HEK293T (cell line): ENCODE results near the gene LRP5.

ENCODE experiments used
- CTCF ChIA-PET: fragments of 350-600 bp; formaldehyde crosslinking; extraction: SDS; loops from one replicate; lab custom pipeline; 2021; ENCODE audit warnings: antibody characterized with exemption, inconsistent platforms; lab: Yijun Ruan, JAX
- POLR2A ChIA-PET: fragments of 350-600 bp; formaldehyde crosslinking; extraction: SDS; loops from one replicate; lab custom pipeline; 2020; ENCODE audit warnings: antibody characterized with exemption, inconsistent platforms; lab: Yijun Ruan, JAX
- DNase-seq: peaks from one replicate; pipeline ENCODE4 v3.0.0; 2012; ENCODE audit warnings: mixed read lengths; ENCODE audit errors: extremely low spot score
- ARNT ChIP-seq: fragments of 450-650 bp; IDR thresholded peaks from 2 replicates; pipeline ENCODE4 v1.6.1; 2017; ENCODE audit warnings: mild to moderate bottlenecking
- BHLHE40 ChIP-seq: fragments of 450-650 bp; IDR thresholded peaks from 2 replicates; pipeline ENCODE4 v1.6.1; 2016; ENCODE audit warnings: mild to moderate bottlenecking, moderate library complexity, borderline replicate concordance
- CTBP1 ChIP-seq: fragments of 450-650 bp; IDR thresholded peaks from 2 replicates; pipeline ENCODE4 v1.6.1; 2016; ENCODE audit warnings: borderline replicate concordance
- ELF4 ChIP-seq: fragments of 450-650 bp; IDR thresholded peaks from 2 replicates; pipeline ENCODE4 v1.6.1; 2017; ENCODE audit warnings: antibody characterized with exemption
- FOXA1 ChIP-seq: fragments of 450-650 bp; IDR thresholded peaks from 2 replicates; pipeline ENCODE4 v1.6.1; 2016; ENCODE audit warnings: mild to moderate bottlenecking
- FOXK2 ChIP-seq: fragments of 450-650 bp; IDR thresholded peaks from 2 replicates; pipeline ENCODE4 v1.6.1; 2016; ENCODE audit warnings: mild to moderate bottlenecking
- FOXM1 ChIP-seq: fragments of 450-650 bp; IDR thresholded peaks from 2 replicates; pipeline ENCODE4 v1.6.1; 2017; ENCODE audit warnings: mild to moderate bottlenecking, borderline replicate concordance
- HDGF ChIP-seq: fragments of 450-650 bp; IDR thresholded peaks from 2 replicates; pipeline ENCODE4 v1.6.1; 2017; ENCODE audit warnings: antibody characterized with exemption, borderline replicate concordance
- L3MBTL2 ChIP-seq: fragments of 450-650 bp; conservative IDR thresholded peaks from 2 replicates; pipeline ENCODE4 v1.6.1; 2016; ENCODE audit warnings: mild to moderate bottlenecking
- LEF1 ChIP-seq: fragments of 450-650 bp; IDR thresholded peaks from 2 replicates; pipeline ENCODE4 v1.6.1; 2017; ENCODE audit warnings: mild to moderate bottlenecking, borderline replicate concordance
- NFRKB ChIP-seq: fragments of 450-650 bp; IDR thresholded peaks from 2 replicates; pipeline ENCODE4 v1.6.1; 2016; ENCODE audit warnings: mild to moderate bottlenecking, moderate library complexity
- PKNOX1 ChIP-seq: fragments of 450-650 bp; IDR thresholded peaks from 2 replicates; pipeline ENCODE4 v1.6.1; 2016
- SP1 ChIP-seq: fragments of 450-650 bp; IDR thresholded peaks from 2 replicates; pipeline ENCODE4 v1.6.1; 2017
- SUZ12 ChIP-seq: fragments of 450-650 bp; IDR thresholded peaks from 2 replicates; pipeline ENCODE4 v1.6.1; 2016; ENCODE audit warnings: mild to moderate bottlenecking
- TARDBP ChIP-seq: fragments of 450-650 bp; IDR thresholded peaks from 2 replicates; pipeline ENCODE4 v1.6.1; 2016
- ZNF384 ChIP-seq: fragments of 450-650 bp; IDR thresholded peaks from 2 replicates; pipeline ENCODE4 v1.6.1; 2016

The LRP5 gene

GRCh38 chr11:68345776-68346461 lies 33.5 kb downstream of the LRP5 start:
- no peak for DNase-seq
- no peak for TF ChIP-seq ZNF384
- POLR2A ChIA-PET, result no interaction called here
- CTCF ChIA-PET, result no interaction called here

- POLR2A ChIA-PET, result no interaction called here
- no peak for TF ChIP-seq ELF4
- no peak for TF ChIP-seq FOXM1
- TF ChIP-seq L3MBTL2, result no peak
- no peak for TF ChIP-seq NFRKB
- no peak for TF ChIP-seq SUZ12
- TF ChIP-seq LEF1, result no peak
- no peak for TF ChIP-seq BHLHE40
- no peak for TF ChIP-seq ZNF384
- no peak for TF ChIP-seq ARNT
- DNase-seq, result no peak
- CTCF ChIA-PET, result no interaction called here
Measured at GRCh38 chr11:68346462-68346790, 34.0 kb downstream of the LRP5 start.

- POLR2A ChIA-PET, result no interaction called here
Measured at GRCh38 chr11:68347345-68347744, 35.0 kb downstream of the LRP5 start.

GRCh38 chr11:68347841-68348240 lies 35.5 kb downstream of the LRP5 start:
- ChIA-PET POLR2A (no interaction called here), CTCF (no interaction called here)
- no peak for DNase-seq
- TF ChIP-seq LEF1 (no peak), SUZ12 (no peak), ELF4 (no peak), TARDBP (no peak), L3MBTL2 (no peak), BHLHE40 (no peak), ZNF384 (no peak)

More at GRCh38 chr11:68347345-68347744, 35.0 kb downstream of the LRP5 start:
- TF ChIP-seq SUZ12 (no peak), LEF1 (no peak), FOXA1 (no peak), NFRKB (no peak), HDGF (no peak), ARNT (no peak), L3MBTL2 (no peak), ELF4 (no peak)
- DNase-seq, result no peak
- CTCF ChIA-PET, result no interaction called here

- no peak for DNase-seq
- ChIA-PET POLR2A (no interaction called here), CTCF (no interaction called here)
- TF ChIP-seq LEF1, result no peak
- no peak for TF ChIP-seq FOXA1
- no peak for TF ChIP-seq SUZ12
- TF ChIP-seq FOXM1, result no peak
- TF ChIP-seq HDGF, result no peak
- no peak for TF ChIP-seq FOXK2
Measured at GRCh38 chr11:68349461-68350249, 37.3 kb downstream of the LRP5 start.

GRCh38 chr11:68350759-68351449 lies 38.5 kb downstream of the LRP5 start:
- no peak for DNase-seq
- TF ChIP-seq SP1 (no peak), FOXM1 (no peak), NFRKB (no peak), ELF4 (no peak), HDGF (no peak), CTBP1 (no peak), ZNF384 (no peak), TARDBP (no peak), L3MBTL2 (no peak), FOXA1 (no peak), PKNOX1 (no peak), ARNT (no peak)
- POLR2A ChIA-PET, result no interaction called here
- CTCF ChIA-PET, result no interaction called here

- DNase-seq, result no peak
- POLR2A ChIA-PET, result no interaction called here
- TF ChIP-seq FOXK2, result no peak
- TF ChIP-seq CTBP1, result no peak
- CTCF ChIA-PET, result no interaction called here
Measured at GRCh38 chr11:68351450-68352275, 39.3 kb downstream of the LRP5 start.
